Stimulated activated CD4-positive, alpha-beta T cell treated with anti-CD3 and anti-CD28 coated beads, Interleukin-4, amount 100 ng/mL, for 24 hours (primary cell): ENCODE results near the gene MAVS.
A peak's percentile ranks its signal among the peaks of the same experiment; 100 is the strongest.
"Not testable (repeated sequence)": the region's sequence is repeated elsewhere in the genome, so short reads cannot be mapped to it uniquely, and the experiment has no call there.

Source experiments
- DNase-seq: peaks from one replicate; pipeline ENCODE4 v3.0.0-alpha.2; 2020

MAVS gene

GRCh38 chr20:3857405-3857804, 10.8 kb downstream of the MAVS start:
- no peak for DNase-seq

DNA sequence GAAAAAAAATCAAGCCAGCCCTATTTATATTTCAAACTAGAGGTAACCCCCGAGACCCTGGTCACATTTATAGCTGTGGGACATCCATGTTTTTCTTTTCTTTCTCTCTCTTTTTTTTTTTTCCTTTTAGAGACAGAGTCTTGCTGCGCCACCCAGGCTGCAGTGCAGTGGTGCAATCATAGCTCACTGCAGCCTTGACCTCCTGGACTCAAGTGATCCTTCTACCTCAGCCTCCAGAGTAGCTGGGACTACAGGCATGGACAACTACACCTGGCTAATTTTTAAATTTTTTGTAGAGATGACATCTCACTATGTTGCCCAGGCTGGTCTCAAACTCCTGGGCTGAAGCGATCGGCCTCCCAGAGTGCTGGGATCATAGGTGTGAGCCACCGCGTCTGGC, 12.1 kb downstream of the MAVS start:
- no peak for DNase-seq

DNA sequence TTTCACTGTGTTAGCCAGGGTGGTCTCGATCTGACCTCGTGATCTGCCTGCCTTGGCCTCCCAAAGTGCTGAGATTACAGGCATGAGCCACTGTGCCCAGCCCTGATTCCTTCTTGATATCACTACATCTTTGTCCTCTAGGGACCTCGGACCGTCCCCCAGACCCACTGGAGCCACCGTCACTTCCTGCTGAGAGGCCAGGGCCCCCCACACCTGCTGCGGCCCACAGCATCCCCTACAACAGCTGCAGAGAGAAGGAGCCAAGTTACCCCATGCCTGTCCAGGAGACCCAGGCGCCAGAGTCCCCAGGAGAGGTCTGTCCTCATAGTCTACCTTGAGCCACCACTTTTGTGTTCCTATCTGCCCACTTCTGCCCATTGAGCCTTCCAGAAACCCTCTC, 14.6 kb downstream of the MAVS start:
- no peak for DNase-seq

DNA sequence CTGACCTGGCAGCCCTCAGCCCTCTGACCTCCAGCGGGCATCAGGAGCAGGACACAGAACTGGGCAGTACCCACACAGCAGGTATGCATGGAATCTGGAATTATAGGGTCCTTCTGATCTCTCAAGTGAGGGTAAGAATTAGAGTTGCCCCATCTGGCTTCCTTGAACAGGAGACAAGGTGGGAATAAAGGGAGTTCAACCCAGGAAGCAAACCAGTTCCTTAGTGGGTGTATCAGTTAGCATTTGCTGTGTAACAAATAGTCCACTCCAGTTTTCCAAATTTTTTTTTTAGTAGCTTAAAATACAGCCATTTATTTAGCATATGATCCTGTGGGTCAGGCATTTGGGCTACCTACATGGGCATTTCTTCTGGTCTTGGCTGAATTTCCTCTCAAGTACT, 15.7 kb downstream of the MAVS start:
- DNase-seq = no peak

DNA sequence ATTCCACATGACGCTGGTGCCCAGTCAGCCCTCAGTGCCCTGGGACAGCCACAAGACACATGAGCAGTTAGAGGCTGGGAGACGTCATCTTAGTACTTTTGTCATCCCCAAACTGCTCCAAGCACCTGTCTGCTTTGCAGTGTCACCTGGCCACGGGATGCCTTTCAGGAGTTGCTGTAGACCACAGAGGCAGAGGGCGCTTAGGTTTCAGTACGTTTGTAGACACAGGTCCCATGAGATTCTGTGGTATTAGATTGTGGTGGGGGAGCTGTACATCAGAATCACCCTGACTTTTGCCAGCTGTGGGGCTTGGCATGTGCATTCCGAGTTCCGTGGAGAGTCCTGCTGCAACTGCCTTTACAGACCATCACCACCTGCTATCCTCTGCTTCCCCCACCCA, 16.7 kb downstream of the MAVS start:
- no peak for DNase-seq

DNA sequence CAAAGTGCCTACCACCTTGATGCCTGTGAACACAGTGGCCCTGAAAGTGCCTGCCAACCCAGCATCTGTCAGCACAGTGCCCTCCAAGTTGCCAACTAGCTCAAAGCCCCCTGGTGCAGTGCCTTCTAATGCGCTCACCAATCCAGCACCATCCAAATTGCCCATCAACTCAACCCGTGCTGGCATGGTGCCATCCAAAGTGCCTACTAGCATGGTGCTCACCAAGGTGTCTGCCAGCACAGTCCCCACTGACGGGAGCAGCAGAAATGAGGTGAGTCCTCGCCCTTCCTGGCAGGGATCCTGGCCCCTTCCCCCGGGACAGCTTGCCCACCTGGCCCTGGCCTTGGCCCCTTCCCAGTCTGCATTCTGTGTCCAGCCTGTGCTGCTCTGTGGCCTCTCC, 17.9 kb downstream of the MAVS start:
- DNase-seq = no peak

GRCh38 chr20:3865152-3865886, 18.7 kb downstream of the MAVS start:
- DNase-seq = no peak

DNA sequence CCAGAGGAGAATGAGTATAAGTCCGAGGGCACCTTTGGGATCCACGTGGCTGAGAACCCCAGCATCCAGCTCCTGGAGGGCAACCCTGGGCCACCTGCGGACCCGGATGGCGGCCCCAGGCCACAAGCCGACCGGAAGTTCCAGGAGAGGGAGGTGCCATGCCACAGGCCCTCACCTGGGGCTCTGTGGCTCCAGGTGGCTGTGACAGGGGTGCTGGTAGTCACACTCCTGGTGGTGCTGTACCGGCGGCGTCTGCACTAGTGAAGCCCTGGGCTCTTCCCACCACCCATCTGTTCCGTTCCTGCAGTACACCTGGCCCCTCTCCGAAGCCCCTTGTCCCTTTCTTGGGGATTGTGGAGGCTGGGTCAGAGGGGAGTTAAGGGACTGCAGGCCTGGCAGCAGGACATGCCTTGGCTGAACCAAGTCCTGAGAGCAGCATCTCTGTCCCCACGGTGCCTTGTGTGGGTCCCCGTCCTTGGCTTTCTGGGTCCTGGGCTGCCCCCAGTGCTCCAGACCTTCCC, 19.3 kb downstream of the MAVS start:
- no peak for DNase-seq

DNA sequence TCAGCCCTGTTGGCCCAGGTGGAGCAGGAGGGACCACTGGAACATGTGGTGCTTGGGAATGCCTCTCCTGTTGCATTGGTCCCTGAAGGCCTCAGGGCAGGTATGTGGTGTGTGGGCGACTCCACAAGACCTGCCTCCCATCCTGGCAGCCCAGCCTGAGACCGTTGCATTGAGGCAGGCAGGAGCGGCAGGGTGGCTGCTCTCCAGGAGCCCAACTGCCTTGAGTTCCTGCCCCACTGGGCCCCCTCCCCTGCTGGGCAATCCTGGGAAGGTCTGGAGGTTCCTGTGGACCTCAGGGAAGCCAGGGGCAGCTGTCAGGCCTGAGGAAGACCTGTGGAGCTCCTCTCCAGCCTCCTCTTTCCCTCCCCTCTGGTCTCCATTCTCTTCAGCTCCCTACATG, 19.8 kb downstream of the MAVS start:
- DNase-seq = no peak

- DNase-seq = no peak
Observed at GRCh38 chr20:3867802-3868201, 21.2 kb downstream of the MAVS start.

DNA sequence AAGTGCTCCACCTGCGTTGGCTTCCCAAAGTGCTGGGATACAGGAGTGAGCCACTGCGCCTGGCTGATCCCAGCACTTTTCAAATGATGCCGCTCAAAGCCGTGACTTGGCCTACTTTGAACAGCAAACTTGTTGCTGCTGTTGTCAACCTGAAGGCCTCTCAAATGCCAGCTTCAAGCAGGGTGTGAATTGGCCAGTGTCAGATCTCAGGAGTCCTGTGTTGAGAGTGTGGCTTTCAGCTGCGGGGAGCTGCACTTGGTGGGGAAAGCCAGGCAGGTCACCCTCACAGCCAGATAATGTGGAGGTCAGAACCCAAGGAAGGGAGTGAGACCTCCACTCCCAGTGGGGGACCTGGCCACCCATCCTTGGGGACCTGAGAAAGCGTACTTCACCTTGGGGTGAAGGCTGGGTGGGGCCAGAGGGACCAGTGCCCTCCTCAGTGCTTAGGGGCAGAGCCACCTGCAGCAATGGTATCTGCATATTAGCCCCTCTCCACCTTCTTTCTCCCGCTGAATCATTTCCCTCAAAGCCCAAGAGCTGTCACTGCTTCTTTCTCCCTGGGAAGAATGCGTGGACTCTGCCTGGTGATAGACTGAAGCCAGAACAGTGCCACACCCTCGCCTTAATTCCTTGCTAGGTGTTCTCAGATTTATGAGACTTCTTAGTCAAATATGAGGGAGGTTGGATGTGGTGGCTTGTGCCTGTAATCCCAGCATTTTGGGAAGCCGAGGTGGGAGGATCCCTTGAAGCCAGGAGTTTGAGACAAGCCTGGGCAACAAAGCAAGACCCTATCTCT, 23.4 kb downstream of the MAVS start:
- no peak for DNase-seq

DNA sequence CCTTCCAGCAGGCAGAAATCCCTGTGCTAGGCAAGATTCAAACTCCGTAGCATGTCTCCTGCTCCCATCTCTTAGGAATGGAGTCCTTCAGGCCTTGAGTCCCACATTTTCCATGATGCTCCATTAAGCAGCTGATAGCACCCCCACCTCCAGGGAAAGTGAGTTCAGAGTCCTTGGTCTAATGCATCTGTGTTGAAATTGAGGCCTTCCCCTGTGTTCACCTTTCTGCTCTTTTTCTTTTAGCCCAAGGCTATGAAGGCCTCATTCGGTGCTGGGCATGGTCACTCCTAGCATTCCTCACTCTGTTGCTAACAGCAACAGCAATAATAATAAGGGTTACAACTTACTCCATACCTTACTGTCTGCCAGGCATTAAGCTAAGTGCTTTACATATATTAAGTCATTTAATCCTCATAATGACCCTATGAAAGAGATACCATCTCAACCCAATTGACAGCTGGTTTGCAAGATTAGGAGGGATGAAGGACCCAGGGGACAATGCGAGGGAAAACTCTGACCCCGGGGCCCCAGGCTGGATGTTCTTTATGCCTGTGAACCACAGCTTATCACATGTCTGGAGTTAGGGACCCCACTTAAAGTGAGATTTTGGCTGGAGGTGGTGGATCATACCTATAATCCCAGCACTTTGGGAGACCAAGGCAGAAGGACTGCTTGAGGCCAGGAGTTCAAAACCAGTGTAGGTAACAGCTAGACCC, 25.1 kb downstream of the MAVS start:
- DNase-seq = no peak

DNA sequence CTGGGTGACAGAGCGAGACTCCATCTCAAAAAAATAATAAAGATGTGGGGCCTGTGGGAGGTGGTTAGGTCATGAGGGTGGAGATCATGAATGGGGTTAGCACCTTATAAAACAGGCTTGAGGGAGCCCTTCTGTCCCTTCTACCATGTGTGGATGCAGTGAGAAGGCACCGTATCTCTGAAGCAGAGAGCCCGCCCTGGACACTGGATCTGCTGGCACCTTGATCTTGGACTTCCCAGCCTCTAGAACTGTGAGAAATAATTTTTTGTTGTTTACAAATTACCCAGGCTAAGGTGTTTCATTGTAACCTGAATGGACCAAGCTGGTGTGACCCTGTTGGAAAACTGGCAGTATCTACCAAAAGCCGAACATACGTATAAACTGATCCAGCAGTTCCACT, 26.9 kb downstream of the MAVS start:
- DNase-seq = no peak

DNA sequence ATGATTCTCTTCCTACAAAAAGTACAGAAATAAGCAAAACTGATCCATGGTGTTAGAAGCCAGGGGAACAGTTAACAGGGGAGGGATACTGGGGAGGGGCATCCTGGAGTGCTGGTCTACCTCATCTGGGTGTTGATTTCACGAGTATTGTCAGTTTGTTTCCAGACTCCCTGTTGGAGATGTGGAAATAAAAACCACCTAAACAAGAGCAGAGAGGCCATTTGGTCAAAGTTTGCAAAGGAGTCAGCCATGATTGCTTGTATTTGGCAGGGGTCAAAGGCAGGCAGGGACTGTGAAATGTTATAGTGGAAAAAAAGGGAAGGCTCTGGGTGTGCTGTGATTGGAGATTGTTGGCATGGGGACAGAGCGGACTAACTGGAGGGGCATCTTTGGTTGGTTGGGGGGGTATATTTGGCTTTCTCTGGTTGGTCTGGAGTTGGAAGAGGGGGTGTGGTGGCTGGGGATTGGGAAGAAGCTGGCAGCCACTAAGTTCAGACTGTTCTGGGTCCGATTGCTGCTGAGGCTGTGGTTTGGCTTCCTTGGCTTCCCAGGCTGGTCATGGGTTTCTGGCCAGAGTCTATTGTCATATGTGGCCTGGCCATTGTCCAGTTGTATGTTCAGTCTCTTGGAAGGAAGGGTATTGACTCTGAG, 27.7 kb downstream of the MAVS start:
- no peak for DNase-seq

DNA sequence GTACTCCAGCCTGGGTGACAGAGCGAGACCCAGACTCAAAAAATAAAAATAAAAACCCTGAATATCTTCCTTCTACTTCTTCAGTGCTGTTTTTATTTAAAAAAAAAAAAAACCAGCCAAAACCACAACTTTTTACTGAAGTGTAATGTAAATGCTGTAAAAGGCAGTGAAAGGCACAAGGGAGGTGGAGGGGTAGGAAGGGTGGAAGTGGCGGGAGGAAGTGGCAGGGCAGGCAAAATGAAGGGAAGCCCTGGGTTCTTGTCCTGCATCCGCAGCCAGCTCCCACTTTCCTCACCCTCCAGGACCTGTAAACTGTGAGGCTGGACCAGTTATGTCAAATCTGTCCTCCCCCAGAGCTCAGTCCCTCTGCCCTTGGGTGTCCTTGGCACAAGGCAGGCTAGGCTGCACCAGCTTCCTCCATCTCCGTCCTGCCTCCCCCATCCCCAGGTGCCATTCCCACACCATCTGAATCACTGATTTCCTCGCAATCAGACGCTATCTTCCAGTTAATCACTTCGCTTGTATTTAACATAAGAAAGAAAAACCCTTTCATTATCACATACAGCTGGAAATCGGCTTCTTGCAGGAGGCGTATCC, 28.8 kb downstream of the MAVS start:
- no peak for DNase-seq

DNA sequence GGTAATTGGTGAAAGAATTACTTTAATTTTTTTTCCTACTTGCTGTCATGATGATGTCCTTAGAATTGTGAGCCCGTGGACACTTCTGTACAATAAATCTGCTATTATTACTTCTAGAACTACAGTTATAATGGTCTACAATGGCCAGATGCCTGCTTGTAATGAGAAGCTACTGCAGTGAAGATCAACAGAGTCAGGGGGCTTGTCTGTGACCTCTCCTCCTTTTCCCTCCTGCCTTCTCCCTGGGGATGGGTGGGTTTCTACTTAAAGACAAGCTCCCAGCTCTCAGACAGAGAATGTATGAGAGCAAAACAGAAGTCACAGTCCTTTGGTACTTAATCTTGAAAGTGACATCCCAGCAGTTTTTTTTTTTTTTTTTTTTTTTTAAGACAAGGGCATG, 29.4 kb downstream of the MAVS start:
- DNase-seq = no peak

GRCh38 chr20:3876676-3877075, 30.0 kb downstream of the MAVS start:
- no peak for DNase-seq

DNA sequence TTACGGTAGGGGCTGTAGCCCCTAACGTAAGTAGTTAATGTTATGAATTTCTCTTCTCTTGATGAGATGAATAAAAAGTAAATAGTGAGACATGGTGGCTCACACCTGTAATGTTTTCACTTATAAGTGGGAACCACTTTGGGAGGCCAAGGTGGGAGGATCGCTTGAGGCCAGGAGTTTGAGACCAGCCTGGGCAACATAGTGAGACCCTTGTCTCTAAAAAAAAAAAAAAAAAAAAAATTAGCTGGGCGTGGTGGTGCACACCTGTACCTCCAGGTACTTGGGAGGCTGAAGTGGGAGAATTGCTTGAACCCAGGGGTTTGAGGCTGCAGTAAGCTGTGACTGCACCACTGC, 32.3 kb downstream of the MAVS start:
- DNase-seq = not testable (repeated sequence)

DNA sequence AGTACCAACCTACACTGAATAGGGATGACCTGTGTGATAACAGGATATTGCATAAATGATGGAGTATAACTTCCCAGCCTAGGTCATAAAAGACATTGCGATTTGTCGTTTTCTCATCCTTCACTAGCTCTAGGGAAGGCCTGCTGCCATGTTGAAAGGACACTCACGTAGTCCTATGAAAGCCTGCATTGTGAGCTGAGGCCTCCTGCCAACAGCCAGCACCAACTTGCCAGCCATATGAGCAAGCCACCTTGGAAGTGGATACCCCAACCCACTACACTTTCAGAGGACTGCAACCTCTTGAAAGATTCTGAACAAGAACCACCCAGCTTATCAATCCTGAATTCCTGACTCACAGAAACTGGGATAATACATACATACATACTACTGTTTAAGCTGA, 39.1 kb downstream of the MAVS start:
- no peak for DNase-seq

GRCh38 chr20:3887876-3888620, 41.4 kb downstream of the MAVS start:
- DNase-seq = no peak

DNA sequence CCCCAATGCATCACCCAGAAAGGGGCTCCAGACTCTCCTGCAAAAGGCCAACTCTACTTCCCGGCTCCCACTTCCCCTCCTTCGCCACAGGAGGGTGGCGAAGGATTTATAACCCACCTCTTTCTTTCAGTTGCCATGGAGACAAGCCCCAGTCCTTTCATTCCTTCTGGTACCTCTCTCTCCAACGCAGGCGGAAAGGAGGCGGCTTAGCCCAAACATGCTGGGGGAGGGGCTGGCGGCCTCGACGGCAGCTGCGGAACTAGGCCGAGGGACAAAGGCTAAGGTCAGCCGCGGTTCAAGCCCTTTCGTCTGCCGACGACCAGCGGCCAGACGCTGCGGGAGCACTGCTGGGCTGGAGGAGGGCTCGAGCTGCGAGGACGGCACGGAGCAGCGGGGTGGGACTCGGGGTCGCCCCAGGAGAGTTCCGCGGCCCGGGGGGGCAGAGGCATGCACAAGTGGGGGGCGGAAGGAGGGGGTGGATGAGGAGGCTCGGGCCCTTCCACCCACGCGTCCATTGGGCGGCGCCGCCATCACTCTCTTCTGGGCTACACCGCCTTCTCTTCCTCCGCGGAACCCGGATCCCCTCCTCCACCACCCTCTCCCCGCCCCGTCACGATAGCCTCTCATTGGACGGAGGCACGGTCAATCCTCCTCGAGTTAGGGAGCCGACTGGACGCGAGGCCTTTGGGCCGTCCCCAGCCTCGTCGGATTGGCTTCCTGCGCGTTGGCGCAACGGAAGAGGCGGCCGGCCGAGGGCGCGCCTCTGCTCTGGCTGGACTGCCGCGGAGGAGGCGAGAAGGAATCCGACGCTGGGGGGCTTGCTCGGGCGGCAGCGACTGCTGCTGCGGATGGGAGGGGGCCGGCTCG, 42.2 kb downstream of the MAVS start, which contains the start of gene PANK2:
TSS of gene PANK2 (plus strand) at position 766 of the 867 bp plus-strand sequence.
- peak; percentile 97 for DNase-seq
